ENCODE measurements around the gene B9D1.

Gene B9D1

GRCh38 chr17:19388791-19389785 is 26.6 kb upstream of the B9D1 start:
- DNase-seq (ENCODE audit: low spot score), result peak; percentile 30

DNA sequence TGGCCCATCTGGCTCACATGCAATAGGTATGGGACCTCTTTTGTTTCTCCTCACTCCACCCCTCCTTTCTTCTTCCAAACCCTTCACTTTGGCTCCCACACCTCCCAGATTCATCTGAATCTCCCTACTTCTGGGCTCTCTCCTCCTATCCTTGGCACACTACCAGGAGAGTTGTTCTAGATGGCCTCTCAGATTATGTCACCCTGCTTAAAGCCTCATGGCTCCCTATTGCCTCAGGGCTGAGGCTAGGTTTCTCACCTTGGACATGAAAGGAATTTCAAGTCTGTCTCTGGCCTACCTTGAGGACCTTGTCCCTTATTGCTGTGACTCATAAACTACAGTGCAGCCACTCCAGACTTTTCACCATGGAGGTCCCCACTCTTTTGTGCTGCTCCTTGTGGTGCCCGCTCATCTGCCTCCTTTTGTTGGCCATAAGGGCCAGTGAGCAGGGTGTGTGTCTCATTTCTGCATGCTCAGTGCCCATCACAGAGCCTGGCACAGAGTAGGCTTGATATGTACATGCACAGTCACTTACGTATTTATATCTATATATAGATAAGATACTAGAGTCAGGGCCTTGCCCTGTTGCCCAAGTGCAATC is 25.5 kb upstream of the B9D1 start:
- DNase-seq (ENCODE audit: low spot score), result no peak

DNA sequence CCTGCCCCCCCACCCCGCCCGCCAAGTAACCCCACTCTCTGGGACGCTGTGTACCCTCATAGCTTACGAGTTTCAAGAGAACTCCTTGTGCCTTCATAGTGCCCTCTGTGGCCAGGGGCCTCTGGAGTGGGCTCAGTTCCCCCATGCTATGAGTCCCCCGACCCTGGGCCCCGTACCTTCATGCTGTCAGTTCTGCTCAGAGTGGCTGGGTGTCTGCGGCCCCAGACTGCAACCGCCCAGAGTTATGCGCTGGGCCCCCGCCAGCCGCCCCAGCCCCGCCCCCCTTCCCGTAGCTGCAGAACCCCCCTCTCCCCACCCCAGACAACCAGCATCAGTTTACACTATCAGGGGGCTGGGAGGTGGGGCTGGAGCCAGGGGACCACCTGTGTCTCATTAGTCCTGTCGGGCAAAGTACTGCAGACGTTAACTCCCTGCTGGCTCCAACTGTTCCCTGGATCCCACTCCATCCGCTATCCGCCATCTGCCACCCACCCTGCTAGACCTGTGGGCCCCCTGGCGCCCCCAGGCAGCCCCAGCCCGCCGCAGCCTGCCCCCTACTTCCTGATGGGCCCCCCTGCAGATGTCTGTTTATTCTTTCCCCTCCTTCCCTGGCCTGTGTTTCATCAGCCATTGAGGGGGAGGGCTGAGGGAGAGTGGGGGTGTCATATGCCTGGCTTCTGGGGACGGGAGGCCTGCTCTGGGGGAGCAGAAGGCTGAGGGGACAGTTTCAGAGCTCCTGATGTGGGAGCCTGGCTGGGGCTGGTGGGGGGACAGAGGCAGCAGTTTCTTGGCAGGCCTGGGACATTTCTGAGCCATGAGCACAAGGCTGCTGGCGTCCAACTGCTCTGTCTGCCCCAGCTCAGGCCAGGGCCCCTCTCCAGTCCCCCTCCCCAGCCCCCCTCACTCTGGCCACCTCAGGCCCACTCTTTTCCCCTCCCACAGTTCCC is 24.7 kb upstream of the B9D1 start, which contains the start of gene MFAP4:
TSS of gene MFAP4 (minus strand) at position 217 of the 947 bp plus-strand sequence. CDS start at position 182, 35 bp downstream.
- DNase-seq (ENCODE audit: low spot score), result peak; percentile 95

DNA sequence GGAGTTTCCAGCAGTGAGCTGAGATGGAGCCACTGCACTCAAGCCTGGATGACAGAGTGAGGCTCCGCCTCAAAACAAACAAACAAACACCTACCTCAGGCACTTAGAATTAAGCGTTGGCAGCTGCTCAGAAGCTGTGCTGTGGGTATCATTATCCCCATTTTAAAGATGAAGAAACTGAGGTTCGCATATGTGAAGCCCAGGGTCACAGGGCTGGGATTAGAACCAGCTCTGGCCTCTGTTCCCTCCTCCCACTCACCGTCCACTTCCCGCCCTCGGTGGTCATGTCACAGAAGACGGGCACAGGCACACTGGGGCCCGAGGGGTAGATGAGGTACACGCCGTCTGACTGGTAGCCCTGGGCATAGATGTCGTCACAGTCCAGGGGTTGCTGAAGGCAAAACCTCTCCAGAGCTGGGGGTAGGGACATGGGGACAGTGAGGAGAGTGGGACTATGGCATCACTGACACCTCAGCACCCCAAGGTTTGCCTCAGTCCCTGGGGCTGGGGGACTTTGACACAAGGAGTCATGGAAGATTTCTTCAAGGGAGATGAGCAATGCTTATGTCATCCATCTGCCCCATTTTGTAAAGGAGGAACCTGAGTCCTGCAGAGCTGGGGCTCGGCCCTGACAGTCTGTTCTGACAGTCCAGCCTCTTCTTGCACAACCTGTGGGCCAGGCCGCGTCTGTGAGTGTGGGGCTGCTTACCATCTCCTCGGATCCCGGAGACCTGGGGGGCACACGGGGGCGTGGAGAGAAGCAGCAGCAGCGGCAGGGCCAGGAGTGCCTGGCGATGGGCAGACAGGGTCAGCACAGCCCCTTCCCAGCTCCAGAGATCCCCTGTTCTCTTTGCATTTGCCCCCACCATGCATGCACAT is 23.8 kb upstream of the B9D1 start:
- DNase-seq (ENCODE audit: low spot score), result peak; percentile 71

DNA sequence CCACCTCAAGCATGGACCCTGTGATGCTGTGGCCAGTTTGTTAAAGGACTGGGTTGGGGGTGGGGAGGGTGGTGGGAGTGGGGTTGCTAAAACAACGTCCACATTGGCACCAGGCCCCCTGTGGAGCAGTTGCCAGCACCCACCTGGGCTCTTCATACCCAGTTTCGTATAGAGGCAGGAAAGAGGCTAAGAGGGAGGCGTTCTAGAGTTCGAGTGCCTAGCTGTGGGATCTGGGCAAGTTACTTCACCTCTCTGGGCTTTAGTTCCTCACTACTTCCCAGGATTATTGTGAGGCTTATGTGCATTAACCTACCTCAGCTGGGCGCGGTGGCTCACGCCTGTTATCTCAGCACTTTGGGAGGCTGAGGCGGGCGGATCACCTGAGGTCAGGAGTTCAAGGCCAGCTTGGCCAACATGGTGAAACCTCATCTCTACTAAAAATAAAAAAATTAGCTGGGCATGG is 23.0 kb upstream of the B9D1 start:
- no peak for DNase-seq (ENCODE audit: low spot score)

GRCh38 chr17:19384723-19385391 is 22.3 kb upstream of the B9D1 start:
- DNase-seq (ENCODE audit: low spot score), result peak; percentile 92

- peak; percentile 61 for DNase-seq (ENCODE audit: low spot score)
These were observed 21.4 kb upstream of the B9D1 start for GRCh38 chr17:19383681-19384470.

DNA sequence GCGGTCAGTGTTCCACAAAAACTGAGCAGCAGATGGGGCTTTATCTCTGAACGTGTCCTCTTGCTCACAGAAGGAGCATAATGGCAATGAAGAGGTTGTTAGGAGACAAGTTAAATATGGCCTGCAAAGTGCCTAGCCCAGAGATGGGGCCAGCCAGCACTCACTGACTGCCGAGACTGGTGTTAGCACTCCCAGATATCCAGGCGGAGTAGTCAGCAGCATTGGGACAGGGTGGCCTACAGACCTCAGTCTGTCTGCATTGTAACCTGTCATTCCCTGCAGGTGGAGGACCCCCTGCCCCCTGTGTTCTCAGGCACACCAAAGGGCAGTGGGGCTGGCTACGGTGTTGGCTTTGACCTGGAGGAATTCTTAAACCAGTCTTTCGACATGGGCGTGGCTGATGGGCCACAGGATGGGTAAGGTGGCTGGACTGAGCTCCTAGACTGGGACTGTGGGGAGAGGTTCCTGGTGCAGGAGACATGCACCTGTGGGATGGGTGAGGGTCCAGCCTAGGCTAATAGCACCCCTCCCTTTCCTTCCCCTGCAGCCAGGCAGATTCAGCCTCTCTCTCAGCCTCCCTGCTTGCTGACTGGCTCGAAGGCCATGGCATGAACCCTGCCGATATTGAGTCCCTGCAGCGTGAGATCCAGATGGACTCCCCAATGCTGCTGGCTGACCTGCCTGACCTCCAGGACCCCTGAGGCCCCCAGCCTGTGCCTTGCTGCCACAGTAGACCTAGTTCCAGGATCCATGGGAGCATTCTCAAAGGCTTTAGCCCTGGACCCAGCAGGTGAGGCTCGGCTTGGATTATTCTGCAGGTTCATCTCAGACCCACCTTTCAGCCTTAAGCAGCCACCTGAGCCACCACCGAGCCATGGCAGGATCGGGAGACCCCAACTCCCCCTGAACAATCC is 20.3 kb upstream of the B9D1 start:
- peak; percentile 64 for DNase-seq (ENCODE audit: low spot score)

- DNase-seq (ENCODE audit: low spot score), result peak; percentile 60
These were observed 19.4 kb upstream of the B9D1 start for GRCh38 chr17:19381741-19382444.

DNA sequence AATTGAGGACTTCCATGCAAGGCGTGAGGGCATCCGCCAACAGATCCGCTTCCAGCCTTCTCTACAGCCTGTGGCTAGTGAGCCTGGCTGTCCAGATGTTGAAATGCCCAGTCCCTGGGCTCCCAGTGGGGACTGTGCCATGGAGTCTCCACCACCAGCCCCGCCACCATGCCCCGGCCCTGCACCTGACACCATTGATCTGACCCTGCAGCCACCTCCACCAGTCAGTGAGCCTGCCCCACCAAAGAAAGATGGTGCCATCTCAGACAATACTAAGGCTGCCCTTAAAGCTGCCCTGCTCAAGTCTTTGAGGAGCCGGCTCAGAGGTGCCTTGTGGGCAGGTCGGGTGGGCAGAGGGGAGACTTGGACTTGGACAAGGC is 18.8 kb upstream of the B9D1 start:
- DNase-seq (ENCODE audit: low spot score), result no peak

GRCh38 chr17:19380481-19381301 is 18.2 kb upstream of the B9D1 start:
- peak; percentile 62 for DNase-seq (ENCODE audit: low spot score)

GRCh38 chr17:19379361-19380065 is 17.0 kb upstream of the B9D1 start:
- peak; percentile 62 for DNase-seq (ENCODE audit: low spot score)

DNA sequence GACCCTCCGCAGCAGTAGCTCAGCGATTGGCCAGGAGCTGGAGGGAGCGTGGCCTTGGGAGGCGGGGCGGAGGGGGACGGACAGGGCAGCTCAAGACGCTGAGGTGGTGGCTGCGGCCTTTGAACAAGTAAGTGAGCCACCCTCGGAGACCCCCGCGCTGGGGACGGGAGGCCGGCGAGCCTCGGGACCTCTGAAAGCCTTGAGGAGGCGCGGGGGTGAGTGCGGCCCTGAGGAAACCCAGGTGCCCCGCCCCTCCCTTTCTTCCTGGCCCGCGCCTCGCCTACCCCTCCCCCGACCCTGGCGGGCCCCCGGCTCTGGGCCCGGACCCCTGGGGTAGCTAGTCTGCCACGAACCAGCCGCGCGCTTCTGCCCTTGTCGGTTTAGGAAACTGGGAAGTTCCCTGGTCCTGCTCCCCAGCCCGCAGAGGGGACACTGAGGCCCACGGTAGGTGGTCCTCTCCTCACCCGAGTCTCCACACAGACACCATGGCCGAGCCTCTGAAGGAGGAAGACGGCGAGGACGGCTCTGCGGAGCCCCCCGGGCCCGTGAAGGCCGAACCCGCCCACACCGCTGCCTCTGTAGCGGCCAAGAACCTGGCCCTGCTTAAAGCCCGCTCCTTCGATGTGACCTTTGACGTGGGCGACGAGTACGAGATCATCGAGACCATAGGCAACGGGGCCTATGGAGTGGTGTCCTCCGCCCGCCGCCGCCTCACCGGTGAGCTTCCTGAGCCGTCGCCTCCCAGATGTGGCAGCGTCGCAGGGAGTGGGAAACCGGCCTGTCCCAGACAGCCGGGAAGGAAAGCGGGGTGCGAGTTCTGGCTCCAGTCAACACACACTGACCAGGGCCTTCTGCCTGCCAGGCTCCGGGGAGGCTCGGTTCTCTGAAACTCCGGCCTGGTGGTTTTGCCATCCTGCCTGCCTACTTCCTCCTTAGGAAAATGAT is 16.2 kb upstream of the B9D1 start, which contains the start of gene MAPK7:
TSS of gene MAPK7 (plus strand) at position 83 of the 945 bp plus-strand sequence. CDS start at position 486, 403 bp downstream.
- peak; percentile 65 for DNase-seq (ENCODE audit: low spot score)

GRCh38 chr17:19377602-19378415 is 15.3 kb upstream of the B9D1 start:
- peak; percentile 99 for DNase-seq (ENCODE audit: low spot score)
